ENCODE results near the gene GATAD2A. TPM values are rescaled to one million over a fixed set of nuclear protein-coding genes. Genes with fewer than 3 reads are reported as not detected.

GATAD2A gene
- total and polyA plus RNA-seq, 2 of the 8 experiments (the other 6 are each of a cell fraction or from before 2014, with no cell fraction given) = 38.4 to 205 TPM

GRCh38 chr19:19554074-19555023, 148.9 kb downstream of the GATAD2A start (continued):
- TF ChIP-seq CTCF (IDR thresholded peaks at IDR 0.05; ENCODE audit: control extremely low read depth in 1 of 3, insufficient read depth in 1 of 3, low read depth in 1 of 3, low read length in 3 of 3) = peak; percentile 83 to 92 (median 84)
- no peak for TF ChIP-seq GTF2F1 (IDR thresholded peaks at IDR 0.05; ENCODE audit: borderline replicate concordance, low read depth, low read length)
- peak; percentile 65 to 70 for TF ChIP-seq RAD21 (IDR thresholded peaks at IDR 0.05 in 1 of 2, conservative IDR thresholded peaks at IDR 0.05 in 1 of 2; ENCODE audit: low read depth in 2 of 2, low read length in 2 of 2)
- no peak for TF ChIP-seq ASH2L (IDR thresholded peaks at IDR 0.05; ENCODE audit: low read length)
- no peak for TF ChIP-seq E2F6 (IDR thresholded peaks at IDR 0.05)
- TF ChIP-seq ZNF274 (IDR thresholded peaks at IDR 0.05; ENCODE audit: borderline replicate concordance, extremely low read depth, low read length) = no peak
- 0 out of 2 replicates have a peak, but pooled peaks have one; percentile 35 for TF ChIP-seq RXRA (IDR thresholded peaks at IDR 0.05; ENCODE audit: insufficient read depth, low read depth, low read length)
- no peak for TF ChIP-seq CTBP2 (IDR thresholded peaks at IDR 0.05; ENCODE audit: borderline replicate concordance, insufficient read depth, insufficient read length, low read length)
- TF ChIP-seq TBP (IDR thresholded peaks at IDR 0.05; ENCODE audit: low read depth, low read length) = no peak
- TF ChIP-seq POLR2AphosphoS5 (IDR thresholded peaks at IDR 0.05; ENCODE audit: low read depth, low read length) = no peak
- TF ChIP-seq KDM4A (IDR thresholded peaks at IDR 0.05; ENCODE audit: low read depth, low read length, severe bottlenecking) = no peak
- TF ChIP-seq TAF7 (optimal IDR thresholded peaks at IDR 0.05; ENCODE audit: borderline replicate concordance, low read depth, low read length) = peak; percentile 13

Data from H1 (cell line).